ENCODE results near the gene CCDC112.
"Not testable (repeated sequence)": the region's sequence is repeated elsewhere in the genome, so short reads cannot be mapped to it uniquely, and the experiment has no call there.

The CCDC112 gene

GRCh38 chr5:115296124-115297022 lies at the start of gene CCDC112:
Gene CCDC112 (minus strand): TSS chr5:115296654. CDS start chr5:115296543, 111 bp downstream.
- peak; percentile 75 for DNase-seq

GRCh38 chr5:115345344-115345743 lies 48.9 kb upstream of the CCDC112 start:
- no peak for DNase-seq

- no peak for DNase-seq
Observed at GRCh38 chr5:115343855-115344254, 47.4 kb upstream of the CCDC112 start.

- no peak for DNase-seq
Observed at GRCh38 chr5:115342590-115343377, 46.3 kb upstream of the CCDC112 start.

GRCh38 chr5:115341745-115342144 lies 45.3 kb upstream of the CCDC112 start:
- DNase-seq, result no peak

GRCh38 chr5:115338851-115339250 lies 42.4 kb upstream of the CCDC112 start:
- DNase-seq, result no peak

GRCh38 chr5:115337882-115338281 lies 41.4 kb upstream of the CCDC112 start:
- no peak for DNase-seq

GRCh38 chr5:115336964-115337363 lies 40.5 kb upstream of the CCDC112 start:
- DNase-seq, result no peak

- no peak for DNase-seq
Observed at GRCh38 chr5:115336201-115336720, 39.8 kb upstream of the CCDC112 start.

GRCh38 chr5:115335301-115335700 lies 38.8 kb upstream of the CCDC112 start:
- DNase-seq, result no peak

- DNase-seq, result peak; percentile 25
Observed at GRCh38 chr5:115333164-115333563, 36.7 kb upstream of the CCDC112 start.

- DNase-seq, result no peak
Observed at GRCh38 chr5:115330830-115331229, 34.4 kb upstream of the CCDC112 start.

GRCh38 chr5:115329475-115329874 lies 33.0 kb upstream of the CCDC112 start:
- no peak for DNase-seq

GRCh38 chr5:115328617-115329274 lies 32.3 kb upstream of the CCDC112 start:
- not testable (repeated sequence) for DNase-seq

- no peak for DNase-seq
Observed at GRCh38 chr5:115325296-115325959, 29.0 kb upstream of the CCDC112 start.

- DNase-seq, result no peak
Observed at GRCh38 chr5:115324021-115324420, 27.6 kb upstream of the CCDC112 start.

- no peak for DNase-seq
Observed at GRCh38 chr5:115322729-115323128, 26.3 kb upstream of the CCDC112 start.

- DNase-seq, result no peak
Observed at GRCh38 chr5:115321309-115321708, 24.9 kb upstream of the CCDC112 start.

- no peak for DNase-seq
Observed at GRCh38 chr5:115320515-115320914, 24.1 kb upstream of the CCDC112 start.

GRCh38 chr5:115320006-115320405 lies 23.6 kb upstream of the CCDC112 start:
- no peak for DNase-seq

GRCh38 chr5:115319007-115319406 lies 22.6 kb upstream of the CCDC112 start:
- no peak for DNase-seq

GRCh38 chr5:115317736-115318135 lies 21.3 kb upstream of the CCDC112 start:
- no peak for DNase-seq
